SK-N-SH (cell line): Measurements from ENCODE around the gene RREB1. TPM values are rescaled to one million over a fixed set of nuclear protein-coding genes. Genes with fewer than 3 reads are reported as not detected.

Experiments
- CTCF ChIA-PET: fragments of 300-600, 350-600 bp; formaldehyde crosslinking; extraction: SDS; loops from one replicate; lab custom pipeline; 2021; lab: Yijun Ruan, JAX
- POLR2A ChIA-PET: fragments of 350-600 bp; sonication (Branson Sonifier 250); formaldehyde crosslinking; extraction: SDS; loops from one replicate; lab custom pipeline; 2020; ENCODE audit warnings: antibody characterized with exemption, inconsistent platforms; lab: Yijun Ruan, JAX
- DNase-seq: peaks from one replicate; pipeline ENCODE4 v3.0.0; 2012
- H2AFZ ChIP-seq: fragments of 200-600 bp; sonication (generic); 2 replicates; pipeline ENCODE4 v1.8.1; 2016; ENCODE audit warnings: antibody characterized with exemption, mild to moderate bottlenecking, low read depth
- H3F3A ChIP-seq: fragments of 200-600 bp; sonication (generic); replicated peaks from 2 replicates; pipeline ENCODE3; 2016; ENCODE audit warnings: antibody characterized with exemption, mild to moderate bottlenecking; ENCODE audit not compliant: insufficient read depth
- H3K27ac ChIP-seq, 2 experiments: fragments of 200-500 bp in 1 of 2; fragments of 200-600 bp in 1 of 2; sonication (Bioruptor generic) in 1 of 2; sonication (generic), shearing (Covaris generic) in 1 of 2; 2 replicates each; pipeline versions ENCODE4 v1.5.1 to v1.6.1; 2014 to 2016; ENCODE audit warnings: low read depth in 2 of 2, inconsistent platforms in 1 of 2, low read length in 1 of 2, mild to moderate bottlenecking in 1 of 2, mixed read lengths in 1 of 2
- H3K27me3 ChIP-seq: fragments of 200-600 bp; sonication (generic), shearing (Covaris generic); 2 replicates; pipeline ENCODE4 v1.6.1; 2016; ENCODE audit warnings: mixed run types; ENCODE audit not compliant: insufficient read depth
- H3K36me3 ChIP-seq, 2 experiments: fragments of 200-500 bp in 1 of 2; fragments of 200-600 bp in 1 of 2; sonication (Bioruptor generic) in 1 of 2; sonication (generic) in 1 of 2; replicated peaks in 1 of 2; 2 replicates each; pipeline versions ENCODE3 to v1.5.1; 2014 to 2016; ENCODE audit warnings: low read length in 1 of 2, mild to moderate bottlenecking in 1 of 2; ENCODE audit not compliant: insufficient read depth in 2 of 2, control insufficient read depth in 1 of 2
- H3K4me1 ChIP-seq, 2 experiments: fragments of 200-500 bp in 1 of 2; fragments of 200-600 bp in 1 of 2; sonication (Bioruptor generic) in 1 of 2; sonication (generic), shearing (Covaris generic) in 1 of 2; 2 replicates each; pipeline versions ENCODE4 v1.5.1 to v1.6.1; 2014 to 2016; ENCODE audit warnings: low read depth in 1 of 2, low read length in 1 of 2, mixed run types in 1 of 2; ENCODE audit not compliant: insufficient read depth in 2 of 2, control insufficient read depth in 1 of 2
- H3K4me2 ChIP-seq: fragments of 200-600 bp; sonication (generic), shearing (Covaris generic); 2 replicates; pipeline ENCODE4 v1.6.1; 2017; ENCODE audit warnings: mixed run types
- H3K4me3 ChIP-seq, 2 experiments: fragments of 200-500 bp in 1 of 2; fragments of 200-600 bp in 1 of 2; sonication (Bioruptor generic) in 1 of 2; sonication (generic), shearing (Covaris generic) in 1 of 2; 2 replicates each; pipeline versions ENCODE4 v1.5.1 to v1.8.1; 2014 to 2016; ENCODE audit warnings: low read depth in 2 of 2, inconsistent platforms in 1 of 2, low read length in 1 of 2, mild to moderate bottlenecking in 1 of 2, mixed read lengths in 1 of 2, moderate library complexity in 1 of 2
- H3K79me2 ChIP-seq: fragments of 200-600 bp; sonication (generic); 2 replicates; pipeline ENCODE4 v1.8.1; 2017; ENCODE audit warnings: mild to moderate bottlenecking; ENCODE audit not compliant: insufficient read depth
- H3K9ac ChIP-seq: fragments of 200-600 bp; sonication (generic); 2 replicates; pipeline ENCODE4 v1.6.1; 2017; ENCODE audit warnings: mixed run types
- H3K9me2 ChIP-seq: fragments of 200-600 bp; sonication (generic); 2 replicates; pipeline ENCODE4 v1.6.1; 2017; ENCODE audit warnings: mixed run types
- H3K9me3 ChIP-seq: fragments of 200-600 bp; sonication (generic); 2 replicates; pipeline ENCODE4 v1.6.1; 2017; ENCODE audit warnings: mixed run types, mild to moderate bottlenecking, moderate library complexity
- H4K20me1 ChIP-seq: fragments of 200-600 bp; sonication (generic); 2 replicates; pipeline ENCODE4 v1.6.1; 2017; ENCODE audit warnings: mild to moderate bottlenecking, mixed run types; ENCODE audit not compliant: insufficient read depth
- CHD2 ChIP-seq: fragments of 150-350 bp; IDR thresholded peaks from 2 replicates; pipeline ENCODE4 v1.6.1; 2018; ENCODE audit warnings: low read length; ENCODE audit not compliant: partially characterized antibody
- ELF1 ChIP-seq: IDR thresholded peaks from 2 replicates; pipeline ENCODE4 v1.4.0; 2012
- EP300 ChIP-seq, 2 experiments: IDR thresholded peaks; 2 replicates each; pipeline versions ENCODE4 v1.4.0 to v1.6.1; 2012; ENCODE audit warnings: borderline replicate concordance in 1 of 2, low read depth in 1 of 2, low read length in 1 of 2
- EZH2phosphoT487 ChIP-seq: fragments of 200-600 bp; sonication (generic); IDR thresholded peaks from 2 replicates; pipeline ENCODE4 v1.6.1; 2017; ENCODE audit warnings: low read depth, mixed run types, mild to moderate bottlenecking, antibody characterized with exemption, moderate library complexity, borderline replicate concordance
- FOXJ3 ChIP-seq: sonication (generic); formaldehyde crosslinking; IDR thresholded peaks from 2 replicates; pipeline ENCODE4 v1.5.1; 2020; ENCODE audit warnings: mild to moderate bottlenecking, missing genetic modification reagents
- FOXM1 ChIP-seq: IDR thresholded peaks from 2 replicates; pipeline ENCODE4 v1.4.0; 2012; ENCODE audit warnings: low read depth, mild to moderate bottlenecking
- GABPA ChIP-seq: IDR thresholded peaks from 2 replicates; pipeline ENCODE4 v1.4.0; 2012; ENCODE audit warnings: low read depth, mild to moderate bottlenecking
- GATA2 ChIP-seq: sonication (generic); formaldehyde crosslinking; IDR thresholded peaks from 2 replicates; pipeline ENCODE4 v1.5.0; 2020; ENCODE audit warnings: mild to moderate bottlenecking, missing genetic modification reagents
- NFIC ChIP-seq: IDR thresholded peaks from 2 replicates; pipeline ENCODE4 v1.4.0; 2012; ENCODE audit warnings: borderline replicate concordance
- NRF1 ChIP-seq: IDR thresholded peaks from 2 replicates; pipeline ENCODE4 v1.6.1; 2012; ENCODE audit warnings: low read depth, mild to moderate bottlenecking, low read length
- RAD21 ChIP-seq: IDR thresholded peaks from 2 replicates; pipeline ENCODE4 v1.6.1; 2012; ENCODE audit warnings: mild to moderate bottlenecking, low read length
- RCOR1 ChIP-seq: fragments of 150-350 bp; IDR thresholded peaks from 2 replicates; pipeline ENCODE4 v1.6.1; 2017; ENCODE audit warnings: antibody characterized with exemption, low read length
- RFX5 ChIP-seq: IDR thresholded peaks from 2 replicates; pipeline ENCODE4 v1.6.1; 2012; ENCODE audit warnings: mild to moderate bottlenecking, improper control_type of control experiment, low read length
- RXRA ChIP-seq: IDR thresholded peaks from 2 replicates; pipeline ENCODE4 v1.4.0; 2012; ENCODE audit warnings: low read depth, mild to moderate bottlenecking, borderline replicate concordance
- SIN3A ChIP-seq: IDR thresholded peaks from 2 replicates; pipeline ENCODE4 v1.6.1; 2012; ENCODE audit warnings: low read depth, mild to moderate bottlenecking, low read length, moderate library complexity, borderline replicate concordance
- TAF1 ChIP-seq: IDR thresholded peaks from 2 replicates; pipeline ENCODE4 v1.6.1; 2012; ENCODE audit warnings: low read depth, mild to moderate bottlenecking, low read length, moderate library complexity, borderline replicate concordance
- TEAD4 ChIP-seq: IDR thresholded peaks from 2 replicates; pipeline ENCODE4 v1.4.0; 2012; ENCODE audit warnings: mild to moderate bottlenecking, borderline replicate concordance; ENCODE audit not compliant: insufficient read depth
- USF1 ChIP-seq: IDR thresholded peaks from 2 replicates; pipeline ENCODE4 v1.4.0; 2012; ENCODE audit warnings: low read depth, borderline replicate concordance
- USF2 ChIP-seq: fragments of 150-350 bp; IDR thresholded peaks from 2 replicates; pipeline ENCODE4 v1.6.1; 2017; ENCODE audit warnings: antibody characterized with exemption, low read length, low read depth, borderline replicate concordance
- ZBTB33 ChIP-seq: IDR thresholded peaks from 2 replicates; pipeline ENCODE4 v1.4.0; 2012; ENCODE audit warnings: low read depth, borderline replicate concordance
- WGBS: methylation state at CpG from one replicate; pipeline ENCODE4 v1.1.6; 2017; ENCODE audit warnings: low lambda C conversion rate; 5-methylcytosine and 5-hydroxymethylcytosine counted together
- polyA plus RNA-seq, 3 experiments: library from polyadenylated mRNA; depleted of rRNA; stranded (reverse); fragments of >200 nt; gene quantifications; 2 replicates each; pipeline ENCODE4 v1.2.3, GENCODE V29; 2012

The RREB1 gene
- polyA plus RNA-seq, 1 of the 3 experiments (the other 2 are of a cell fraction) = 2.0 TPM

GRCh38 chr6:7290079-7290478, 182.3 kb downstream of the RREB1 start:
- H3K4me1 ChIP-seq = no peaks in the 10 kb centered on the region
- TF ChIP-seq USF2 (no peak), RCOR1 (no peak), USF1 (no peak), RXRA (no peak), GABPA (no peak), SIN3A (no peak), EP300 (IDR thresholded peaks at IDR 0.05; ENCODE audit: borderline replicate concordance in 1 of 2, low read depth in 1 of 2, low read length in 1 of 2) (no peak), ELF1 (no peak), ZBTB33 (no peak), FOXJ3 (no peak), NFIC (no peak), RAD21 (no peak), TAF1 (no peak)
- H3K9me2 ChIP-seq = no peaks in the 10 kb centered on the region
- ChIA-PET CTCF (interaction anchor here (1.7 kb wide), 1 partner anchor 325 kb away, joined by 5 read pairs; no protein-coding TSS in a partner anchor), POLR2A (no interaction called here)
- peaks cover 77 to 88% of the 10 kb centered on the region in 2 experiments for H3K36me3 ChIP-seq
- peaks cover 3% of the 10 kb centered on the region for H3K79me2 ChIP-seq
- no peak overlapping the region for H3K27ac ChIP-seq
- H3F3A ChIP-seq = peaks cover 8% of the 10 kb centered on the region
- H4K20me1 ChIP-seq = no peaks in the 10 kb centered on the region
- H3K4me2 ChIP-seq = no peak overlapping the region
- H2AFZ ChIP-seq = no peak overlapping the region
- WGBS = 97% methylated on average over 1 of the region's 1 CpG
- H3K9me3 ChIP-seq = no peaks in the 10 kb centered on the region
- no peaks in the 10 kb centered on the region for H3K27me3 ChIP-seq
- H3K4me3 ChIP-seq = no peak overlapping the region
- H3K9ac ChIP-seq = no peak overlapping the region
- no peak for DNase-seq

- Histone ChIP-seq H3K9ac (no peak overlapping the region), H3K9me2 (no peaks in the 10 kb centered on the region), H4K20me1 (no peaks in the 10 kb centered on the region; the same call in 1 of the 2 replicates), H2AFZ (no peak overlapping the region), H3K4me2 (no peak overlapping the region), H3K4me3 (no peak overlapping the region), H3K27me3 (no peaks in the 10 kb centered on the region), H3K36me3 (peaks cover 77 to 92% of the 10 kb centered on the region in 2 experiments), H3K79me2 (peaks cover 8% of the 10 kb centered on the region), H3K27ac (no peak overlapping the region), H3F3A (peaks cover 13% of the 10 kb centered on the region), H3K4me1 (0 out of 4 replicates have a peak, but pooled peaks cover 0 to 3% of the 10 kb centered on the region in 2 experiments), H3K9me3 (no peaks in the 10 kb centered on the region)
- CTCF ChIA-PET = interaction anchor here (1.9 to 2.8 kb wide), 3 partner anchors 8 to 323 kb away, joined by 7 to 12 read pairs (median 8); no protein-coding TSS in a partner anchor
- no peak for DNase-seq
- POLR2A ChIA-PET = no interaction called here
- 96% methylated on average over 6 of the region's 6 CpGs for WGBS
- TF ChIP-seq FOXM1 = no peak
- no peak for TF ChIP-seq RAD21
- TF ChIP-seq GATA2 = no peak
- no peak for TF ChIP-seq RFX5
- TF ChIP-seq CHD2 = no peak
- TF ChIP-seq TEAD4 = no peak
- TF ChIP-seq EZH2phosphoT487 = no peak
- TF ChIP-seq NRF1 = no peak
- TF ChIP-seq FOXJ3 = no peak
- TF ChIP-seq ZBTB33 = no peak
These were observed 185.0 kb downstream of the RREB1 start for GRCh38 chr6:7292596-7293255.
